Fibroblast of lung (primary cell): ENCODE data around the gene PPFIA2. TPM values are rescaled to one million over a fixed set of nuclear protein-coding genes. Genes with fewer than 3 reads are reported as not detected.

Experiments used
- DNase-seq, 2 donors: peaks; one replicate each; pipeline versions ENCODE4 v3.0.0 to v3.0.0-alpha.2; 2010; ENCODE audit warnings: low read depth in 2 of 2
- H2AFZ ChIP-seq: 2 replicates; pipeline ENCODE4 v1.5.1; 2012; ENCODE audit warnings: low read length, control low read depth, inconsistent platforms
- H3K27ac ChIP-seq: 2 replicates; pipeline ENCODE4 v1.5.1; 2011; ENCODE audit warnings: low read length, control low read depth; ENCODE audit not compliant: insufficient read depth
- H3K27me3 ChIP-seq: 2 replicates; pipeline ENCODE4 v1.5.1; 2011; ENCODE audit warnings: mild to moderate bottlenecking, low read length; ENCODE audit not compliant: control insufficient read depth, insufficient read depth
- H3K36me3 ChIP-seq: 2 replicates; pipeline ENCODE4 v1.5.1; 2011; ENCODE audit warnings: low read length; ENCODE audit not compliant: control insufficient read depth, insufficient read depth
- H3K4me1 ChIP-seq: 2 replicates; pipeline ENCODE4 v1.5.1; 2011; ENCODE audit warnings: low read length; ENCODE audit not compliant: control insufficient read depth, insufficient read depth; ENCODE audit errors: extremely low read depth
- H3K4me2 ChIP-seq: 2 replicates; pipeline ENCODE4 v1.5.1; 2011; ENCODE audit warnings: low read length, control low read depth; ENCODE audit not compliant: insufficient read depth; ENCODE audit errors: extremely low read depth
- H3K4me3 ChIP-seq, 4 experiments: fragments of 200-600 bp in 1 of 4; sonication (generic) in 1 of 4; replicated peaks in 1 of 4; 2 replicates each; pipeline ENCODE4 v1.5.1; 2011 to 2016; ENCODE audit warnings: low read length in 4 of 4, low read depth in 3 of 4, mild to moderate bottlenecking in 3 of 4, control low read depth in 2 of 4, inconsistent platforms in 1 of 4, mixed read lengths in 1 of 4; ENCODE audit not compliant: insufficient read depth in 1 of 4; ENCODE audit errors: control extremely low read depth in 1 of 4
- H3K79me2 ChIP-seq: 2 replicates; pipeline ENCODE4 v1.5.1; 2012; ENCODE audit warnings: mild to moderate bottlenecking, low read length, inconsistent platforms; ENCODE audit not compliant: control insufficient read depth, insufficient read depth
- H3K9ac ChIP-seq: 2 replicates; pipeline ENCODE4 v1.5.1; 2011; ENCODE audit warnings: mild to moderate bottlenecking, low read length, control low read depth; ENCODE audit not compliant: insufficient read depth
- H3K9me3 ChIP-seq: 2 replicates; pipeline ENCODE4 v1.5.1; 2012; ENCODE audit warnings: low read depth, low read length; ENCODE audit not compliant: control insufficient read depth, insufficient read depth
- H4K20me1 ChIP-seq: 2 replicates; pipeline ENCODE4 v1.5.1; 2011; ENCODE audit warnings: low read length; ENCODE audit not compliant: control insufficient read depth, insufficient read depth; ENCODE audit errors: extremely low read depth
- EZH2 ChIP-seq: IDR thresholded peaks from 2 replicates; pipeline ENCODE4 v1.5.1; 2012; ENCODE audit warnings: low read length, control low read depth, mild to moderate bottlenecking; ENCODE audit errors: missing control alignments
- polyA plus RNA-seq, 2 donors: library from polyadenylated mRNA; depleted of rRNA in 1 of 2; stranded (reverse) in 1 of 2; unstranded in 1 of 2; fragments of >200 nt; gene quantifications; 2 replicates each; pipeline ENCODE4 v1.2.1, GENCODE V29; 2011 to 2012; ENCODE audit warnings: missing spikeins in 1 of 2
- total RNA-seq: library from RNA; depleted of rRNA; stranded (reverse); fragments of >200 nt; gene quantifications from 2 replicates; pipeline ENCODE4 v1.2.1, GENCODE V29; 2014
- TF ChIP-seq, protein P1 (sequence below), 2 donors: IDR thresholded peaks in 1 of 2; conservative IDR thresholded peaks in 1 of 2; 1 replicate in 1 of 2; 2 replicates in 1 of 2; pipeline ENCODE4 v1.5.1; 2011 to 2012; ENCODE audit warnings: low read length in 2 of 2, control low read depth in 1 of 2, inconsistent platforms in 1 of 2, low read depth in 1 of 2, mild to moderate bottlenecking in 1 of 2

Gene PPFIA2
- total and polyA plus RNA-seq, 2 donors (not counting 1 experiment from before 2014, with no cell fraction given): 0.54 to 2.1 TPM

DNA sequence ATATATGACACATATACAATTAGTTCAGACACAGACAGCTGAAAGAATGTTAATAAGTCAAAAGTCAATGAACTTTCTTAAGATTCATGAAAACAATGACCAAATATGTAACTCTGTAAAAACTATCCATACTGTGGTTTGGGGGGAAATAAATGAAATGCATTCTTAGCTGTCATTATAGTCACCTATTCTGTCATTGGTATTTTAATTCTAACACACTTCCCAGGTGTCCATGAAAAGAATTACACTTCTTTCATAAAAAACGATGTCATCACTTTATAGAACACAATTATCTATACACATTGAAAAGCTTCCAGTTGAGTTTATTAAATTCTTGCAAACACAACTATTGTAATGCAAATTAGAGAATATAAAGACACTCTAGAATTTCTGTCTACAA is 35.8 kb downstream of the PPFIA2 start:
- H3K4me1 ChIP-seq: no peaks in the 10 kb centered on the region

DNA sequence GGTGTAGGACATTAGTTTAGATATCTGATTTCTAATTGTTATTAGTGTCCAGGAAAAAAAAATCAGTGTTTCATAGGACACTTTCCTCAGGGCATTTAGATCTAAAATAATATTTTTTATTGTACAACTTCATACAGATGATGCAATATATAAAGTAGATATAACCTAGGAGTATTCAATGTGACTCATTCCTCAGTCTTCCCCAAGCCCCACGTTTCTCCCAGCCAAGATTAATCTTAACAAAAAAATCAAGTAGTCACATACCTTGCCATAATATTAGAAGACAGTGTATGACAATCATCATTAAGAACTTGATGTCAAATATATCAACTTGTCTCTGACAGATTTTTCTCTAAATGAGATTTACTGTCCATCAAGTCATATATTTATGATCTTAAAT is 37.1 kb downstream of the PPFIA2 start:
- H3K27me3 ChIP-seq: no peaks in the 10 kb centered on the region
- no peaks in the 10 kb centered on the region for H3K9me3 ChIP-seq
- no peaks in the 10 kb centered on the region for H3K79me2 ChIP-seq
- H3K27ac ChIP-seq: no peak overlapping the region
- no peaks in the 10 kb centered on the region for H4K20me1 ChIP-seq
- no peak overlapping the region for H3K4me3 ChIP-seq
- no peak for TF ChIP-seq EZH2
- TF ChIP-seq, protein P1, sequence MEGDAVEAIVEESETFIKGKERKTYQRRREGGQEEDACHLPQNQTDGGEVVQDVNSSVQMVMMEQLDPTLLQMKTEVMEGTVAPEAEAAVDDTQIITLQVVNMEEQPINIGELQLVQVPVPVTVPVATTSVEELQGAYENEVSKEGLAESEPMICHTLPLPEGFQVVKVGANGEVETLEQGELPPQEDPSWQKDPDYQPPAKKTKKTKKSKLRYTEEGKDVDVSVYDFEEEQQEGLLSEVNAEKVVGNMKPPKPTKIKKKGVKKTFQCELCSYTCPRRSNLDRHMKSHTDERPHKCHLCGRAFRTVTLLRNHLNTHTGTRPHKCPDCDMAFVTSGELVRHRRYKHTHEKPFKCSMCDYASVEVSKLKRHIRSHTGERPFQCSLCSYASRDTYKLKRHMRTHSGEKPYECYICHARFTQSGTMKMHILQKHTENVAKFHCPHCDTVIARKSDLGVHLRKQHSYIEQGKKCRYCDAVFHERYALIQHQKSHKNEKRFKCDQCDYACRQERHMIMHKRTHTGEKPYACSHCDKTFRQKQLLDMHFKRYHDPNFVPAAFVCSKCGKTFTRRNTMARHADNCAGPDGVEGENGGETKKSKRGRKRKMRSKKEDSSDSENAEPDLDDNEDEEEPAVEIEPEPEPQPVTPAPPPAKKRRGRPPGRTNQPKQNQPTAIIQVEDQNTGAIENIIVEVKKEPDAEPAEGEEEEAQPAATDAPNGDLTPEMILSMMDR (conservative IDR thresholded peaks at IDR 0.05 in 1 of 2, IDR thresholded peaks at IDR 0.05 in 1 of 2; ENCODE audit: low read depth in 1 of 2, low read length in 2 of 2): no peak
- peak; percentile 1 to 10 for DNase-seq
- no peaks in the 10 kb centered on the region for H3K4me1 ChIP-seq
- no peaks in the 10 kb centered on the region for H3K36me3 ChIP-seq
- H3K9ac ChIP-seq: no peak overlapping the region
- H3K4me2 ChIP-seq: no peak overlapping the region
- no peak overlapping the region for H2AFZ ChIP-seq

More for the DNA sequence above, 35.8 kb downstream of the PPFIA2 start:
- Histone ChIP-seq H4K20me1 (no peaks in the 10 kb centered on the region), H2AFZ (no peak overlapping the region), H3K27me3 (no peaks in the 10 kb centered on the region), H3K27ac (no peak overlapping the region), H3K4me3 (no peak overlapping the region), H3K9me3 (no peaks in the 10 kb centered on the region), H3K9ac (no peak overlapping the region), H3K4me2 (no peak overlapping the region), H3K36me3 (no peaks in the 10 kb centered on the region), H3K79me2 (no peaks in the 10 kb centered on the region)
- DNase-seq: no peak
- TF ChIP-seq, protein P1 (conservative IDR thresholded peaks at IDR 0.05 in 1 of 2, IDR thresholded peaks at IDR 0.05 in 1 of 2; ENCODE audit: low read depth in 1 of 2, low read length in 2 of 2): no peak
- TF ChIP-seq EZH2: no peak

DNA sequence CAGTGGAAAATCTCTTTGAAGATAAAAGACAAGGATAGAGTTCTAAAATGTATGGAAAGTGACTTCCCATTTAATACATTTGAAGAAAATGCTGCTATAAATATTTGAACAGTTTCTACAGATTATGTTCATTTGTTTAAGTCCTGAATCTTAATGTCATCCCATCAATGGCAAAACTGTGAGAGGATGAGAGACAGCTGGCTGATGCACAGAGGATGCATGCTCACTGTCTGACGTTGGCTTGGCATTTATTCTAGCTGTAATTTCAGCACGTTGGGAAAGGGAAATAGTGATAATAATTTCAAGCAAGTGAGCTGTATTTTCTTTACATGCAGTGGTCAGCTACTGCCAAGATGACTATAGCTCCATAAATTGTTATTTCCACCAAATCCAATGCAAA is 40.5 kb downstream of the PPFIA2 start:
- Histone ChIP-seq H3K79me2 (no peaks in the 10 kb centered on the region), H3K27me3 (no peaks in the 10 kb centered on the region)
- DNase-seq: no peak

More for the DNA sequence above, 40.5 kb downstream of the PPFIA2 start:
- Histone ChIP-seq H3K4me2 (no peak overlapping the region), H3K9me3 (no peaks in the 10 kb centered on the region), H4K20me1 (no peaks in the 10 kb centered on the region), H3K4me1 (no peaks in the 10 kb centered on the region), H3K27ac (no peak overlapping the region), H3K4me3 (no peak overlapping the region), H2AFZ (no peak overlapping the region), H3K9ac (no peak overlapping the region), H3K36me3 (no peaks in the 10 kb centered on the region)
- TF ChIP-seq, protein P1 (conservative IDR thresholded peaks at IDR 0.05 in 1 of 2, IDR thresholded peaks at IDR 0.05 in 1 of 2; ENCODE audit: low read depth in 1 of 2, low read length in 2 of 2): no peak
- no peak for TF ChIP-seq EZH2
